C4-2B (cell line): ENCODE results near the gene FAXDC2.
"Not testable (repeated sequence)": the region's sequence is repeated elsewhere in the genome, so short reads cannot be mapped to it uniquely, and the experiment has no call there.

Experiments used
- H3K27ac ChIP-seq: fragments of 450-650 bp; 2 replicates; pipeline ENCODE4 v1.5.1; 2017
- ZFX ChIP-seq: fragments of 450-650 bp; IDR thresholded peaks from 2 replicates; pipeline ENCODE4 v1.6.1; 2017
- TF ChIP-seq, protein P1 (sequence below): fragments of 450-650 bp; conservative IDR thresholded peaks from 2 replicates; pipeline ENCODE4 v1.5.1; 2017; ENCODE audit warnings: mild to moderate bottlenecking

Gene FAXDC2

DNA sequence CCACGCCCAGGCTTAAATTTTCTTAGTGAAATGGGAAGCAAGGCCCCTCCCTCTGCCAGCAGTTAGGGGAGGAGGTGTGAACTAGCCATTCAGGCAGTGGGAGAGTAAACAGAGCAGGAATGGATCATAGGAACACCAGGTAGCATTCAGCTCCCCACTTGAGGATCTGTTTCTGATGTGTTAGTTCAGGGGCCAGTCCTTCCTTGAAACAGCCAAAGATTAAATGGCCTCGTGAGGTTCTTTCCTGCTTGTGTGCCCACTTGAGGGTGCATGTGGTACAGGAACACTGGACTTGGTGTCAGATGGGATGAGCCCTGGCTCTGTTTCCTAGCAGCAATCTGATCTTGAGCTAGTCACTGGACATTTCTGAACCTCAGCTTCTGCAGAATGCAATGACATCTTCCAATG lies 21.2 kb downstream of the FAXDC2 start:
- peak overlapping the region; percentile 13; the same call in 1 of the 2 replicates for H3K27ac ChIP-seq

DNA sequence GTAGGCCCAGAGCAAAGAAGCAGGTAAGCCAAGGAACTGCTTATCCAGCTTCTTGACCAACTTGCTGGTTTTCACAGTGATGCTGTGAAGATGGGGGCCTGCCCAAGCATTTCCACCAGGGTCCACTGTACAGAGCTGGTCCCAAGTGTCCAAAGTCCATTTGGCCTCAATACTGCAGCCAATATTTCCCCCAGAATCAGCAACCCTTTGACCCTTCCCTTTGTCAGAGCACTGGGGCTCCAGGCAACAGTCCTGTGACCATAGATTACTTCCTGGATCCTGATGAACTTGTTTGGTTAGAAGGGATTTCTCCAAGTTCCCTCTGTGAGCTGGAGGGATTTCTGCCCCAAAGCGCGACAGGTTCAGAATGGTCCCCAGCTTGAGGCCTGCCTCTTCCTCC lies 26.3 kb downstream of the FAXDC2 start:
- TF ChIP-seq ZFX: no peak
- TF ChIP-seq, protein P1, sequence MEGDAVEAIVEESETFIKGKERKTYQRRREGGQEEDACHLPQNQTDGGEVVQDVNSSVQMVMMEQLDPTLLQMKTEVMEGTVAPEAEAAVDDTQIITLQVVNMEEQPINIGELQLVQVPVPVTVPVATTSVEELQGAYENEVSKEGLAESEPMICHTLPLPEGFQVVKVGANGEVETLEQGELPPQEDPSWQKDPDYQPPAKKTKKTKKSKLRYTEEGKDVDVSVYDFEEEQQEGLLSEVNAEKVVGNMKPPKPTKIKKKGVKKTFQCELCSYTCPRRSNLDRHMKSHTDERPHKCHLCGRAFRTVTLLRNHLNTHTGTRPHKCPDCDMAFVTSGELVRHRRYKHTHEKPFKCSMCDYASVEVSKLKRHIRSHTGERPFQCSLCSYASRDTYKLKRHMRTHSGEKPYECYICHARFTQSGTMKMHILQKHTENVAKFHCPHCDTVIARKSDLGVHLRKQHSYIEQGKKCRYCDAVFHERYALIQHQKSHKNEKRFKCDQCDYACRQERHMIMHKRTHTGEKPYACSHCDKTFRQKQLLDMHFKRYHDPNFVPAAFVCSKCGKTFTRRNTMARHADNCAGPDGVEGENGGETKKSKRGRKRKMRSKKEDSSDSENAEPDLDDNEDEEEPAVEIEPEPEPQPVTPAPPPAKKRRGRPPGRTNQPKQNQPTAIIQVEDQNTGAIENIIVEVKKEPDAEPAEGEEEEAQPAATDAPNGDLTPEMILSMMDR: no peak
- no peak overlapping the region for H3K27ac ChIP-seq

More for the DNA sequence above, 21.2 kb downstream of the FAXDC2 start:
- TF ChIP-seq, protein P1: no peak
- TF ChIP-seq ZFX: no peak

DNA sequence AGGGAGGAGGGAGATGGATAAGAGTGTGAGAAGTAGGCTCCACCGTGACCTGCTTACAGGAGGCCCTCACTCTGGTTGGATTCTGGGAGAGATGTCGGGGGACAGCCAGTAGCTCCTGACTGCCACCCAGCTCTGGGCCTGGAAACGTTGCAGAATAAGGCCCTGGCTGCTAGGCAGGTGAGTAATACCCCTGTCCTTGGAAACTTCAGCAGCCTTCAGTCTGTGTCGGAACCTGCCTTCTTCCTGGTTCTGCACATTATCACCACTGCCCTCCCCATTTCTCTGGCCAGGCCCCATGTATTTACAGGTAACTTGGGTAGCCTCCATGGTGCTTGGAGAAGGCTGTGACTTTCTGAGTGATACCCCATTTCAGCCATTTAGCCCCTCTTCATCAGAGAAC lies 26.8 kb downstream of the FAXDC2 start:
- no peak overlapping the region for H3K27ac ChIP-seq
- TF ChIP-seq, protein P1: no peak
- no peak for TF ChIP-seq ZFX

DNA sequence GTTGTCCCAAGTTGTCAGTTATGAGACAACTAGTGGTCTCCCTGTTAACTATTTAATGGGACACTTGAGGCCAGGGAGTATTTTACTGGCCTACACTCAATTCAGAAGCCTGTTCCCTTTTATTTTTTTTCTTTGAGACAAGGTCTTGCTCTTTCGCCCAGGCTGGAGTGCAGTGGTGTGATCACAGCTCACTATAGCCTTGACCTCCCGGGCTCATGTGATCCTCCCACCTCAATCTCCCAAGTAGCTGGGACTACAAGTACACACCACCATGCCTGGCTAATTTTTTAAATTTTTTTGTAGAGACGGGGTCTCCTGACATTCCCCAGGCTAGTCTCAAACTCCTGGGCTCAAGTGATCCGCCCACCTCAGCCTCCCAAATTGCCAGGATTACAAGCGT lies 27.5 kb downstream of the FAXDC2 start:
- not testable (repeated sequence) for H3K27ac ChIP-seq

DNA sequence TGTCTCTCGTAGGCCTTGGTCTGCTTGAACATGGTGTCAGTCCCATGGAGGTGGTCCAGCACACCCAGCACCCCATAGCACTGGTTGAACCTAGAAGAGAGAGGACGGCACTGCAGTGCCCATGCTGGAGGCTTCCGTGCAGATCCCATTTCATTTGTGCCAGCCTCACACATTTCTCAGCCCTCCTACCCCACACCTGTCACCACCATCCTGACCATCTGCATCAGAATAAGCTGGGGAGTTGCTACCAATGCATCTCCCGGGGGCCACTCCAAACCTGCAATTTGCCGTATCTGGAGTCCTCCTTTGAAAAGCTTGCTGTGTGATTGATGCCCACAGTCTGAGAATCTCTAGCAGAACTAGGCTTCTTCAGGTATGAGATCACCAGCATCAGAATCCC lies 30.0 kb downstream of the FAXDC2 start:
- H3K27ac ChIP-seq: no peak overlapping the region
- TF ChIP-seq ZFX: no peak
- TF ChIP-seq, protein P1: no peak

DNA sequence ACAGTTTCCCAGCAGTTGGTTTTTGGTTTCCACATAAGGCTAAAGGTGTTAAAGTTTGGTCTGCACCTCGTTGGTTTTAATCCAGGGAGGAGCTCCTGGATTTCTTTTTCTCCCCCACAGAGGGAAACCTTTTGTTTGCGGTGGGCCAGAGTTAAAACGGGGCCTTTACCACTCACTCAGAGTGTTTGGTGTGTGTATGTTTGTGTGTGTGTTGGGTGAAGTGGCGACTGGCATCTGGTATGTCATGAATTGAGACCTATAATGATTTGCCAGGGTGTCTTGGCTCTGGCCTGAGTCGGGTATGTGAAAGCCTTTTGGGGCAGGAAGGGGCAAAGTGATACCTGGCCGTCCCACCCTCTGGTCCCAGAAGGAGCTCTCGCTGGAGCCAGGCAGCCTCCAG lies 30.9 kb downstream of the FAXDC2 start:
- no peak overlapping the region for H3K27ac ChIP-seq

DNA sequence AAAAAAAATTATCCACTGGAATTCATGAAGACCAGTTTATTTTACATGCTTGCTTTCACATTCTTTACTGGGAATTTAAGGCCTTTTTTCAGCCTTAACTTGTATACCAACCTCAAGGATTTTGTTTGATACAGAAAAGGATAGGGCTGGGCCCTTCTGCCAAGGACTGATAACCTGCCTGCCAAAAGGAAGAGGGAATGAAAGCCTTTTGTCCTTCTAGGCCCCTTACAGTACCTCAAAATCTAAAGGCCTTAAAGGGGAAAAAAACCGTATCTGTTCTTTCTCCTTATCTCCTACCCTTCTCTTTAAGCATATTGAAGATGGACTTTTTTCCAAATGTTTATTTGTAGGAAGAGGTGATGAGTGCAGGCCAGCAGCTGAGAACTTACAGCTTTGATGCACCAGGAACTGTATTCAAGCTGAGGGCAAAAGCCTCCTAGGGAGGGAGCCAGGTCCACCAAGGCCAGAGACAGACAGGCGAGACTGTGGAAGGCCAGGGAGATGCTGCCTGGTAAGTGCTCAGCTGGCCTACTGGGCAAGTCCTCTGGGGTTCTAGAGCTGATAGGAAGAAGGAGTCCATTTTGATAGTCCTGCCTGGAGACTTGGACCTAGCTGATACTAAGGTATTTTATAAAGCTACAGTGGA lies 31.8 kb downstream of the FAXDC2 start:
- TF ChIP-seq, protein P1: no peak
- TF ChIP-seq ZFX: no peak
- H3K27ac ChIP-seq: no peak overlapping the region

More for the DNA sequence above, 30.9 kb downstream of the FAXDC2 start:
- TF ChIP-seq, protein P1: no peak
- no peak for TF ChIP-seq ZFX

DNA sequence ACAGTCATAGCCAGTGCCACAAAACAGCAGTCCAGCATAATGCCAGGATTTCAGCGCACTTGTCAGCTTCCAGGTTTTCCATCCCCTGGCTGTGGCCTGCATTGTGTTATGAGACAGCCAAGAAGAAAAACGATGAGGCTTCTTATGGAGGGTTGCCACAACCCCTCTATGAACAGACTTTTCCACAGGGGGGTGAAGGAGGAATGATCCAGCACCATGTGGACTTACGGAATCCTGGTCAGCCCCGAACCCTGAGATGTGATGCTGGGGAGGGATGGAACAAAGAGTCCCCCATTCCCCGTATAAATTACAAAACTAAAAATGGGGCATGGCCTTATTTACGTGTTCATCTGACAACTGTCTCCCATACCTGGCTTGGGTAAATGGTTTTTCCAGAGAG lies 32.6 kb downstream of the FAXDC2 start:
- TF ChIP-seq, protein P1: no peak
- TF ChIP-seq ZFX: no peak
- H3K27ac ChIP-seq: no peak overlapping the region
